NCI-H2196 (cell line): ENCODE results near the gene BOC.

Experiments used
- DNase-seq: peaks from one replicate; lab custom pipeline; 2025; ENCODE audit not compliant: unreplicated experiment; lab: John Stamatoyannopoulos, UW

BOC gene

DNA sequence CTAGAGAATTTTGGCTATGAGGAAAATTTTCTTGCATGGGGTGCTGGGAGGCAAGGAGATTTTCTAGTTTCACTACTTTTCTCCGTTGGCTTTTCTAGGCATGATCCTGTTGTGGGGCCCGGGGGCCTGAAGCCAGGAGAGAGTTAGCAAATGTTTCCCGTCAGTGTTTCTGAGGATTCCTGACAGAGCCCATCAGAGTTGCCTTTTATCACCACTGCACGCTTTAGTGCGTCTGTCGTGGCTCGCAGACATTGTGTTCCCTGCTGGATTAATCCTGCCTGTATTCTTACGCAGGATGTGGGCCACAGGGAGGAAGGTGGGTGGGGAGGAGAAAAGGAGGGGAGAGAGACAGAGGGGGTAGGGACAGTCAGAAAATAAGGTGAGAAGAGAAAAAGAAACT is 18.1 kb upstream of the BOC start:
- DNase-seq = no peak

DNA sequence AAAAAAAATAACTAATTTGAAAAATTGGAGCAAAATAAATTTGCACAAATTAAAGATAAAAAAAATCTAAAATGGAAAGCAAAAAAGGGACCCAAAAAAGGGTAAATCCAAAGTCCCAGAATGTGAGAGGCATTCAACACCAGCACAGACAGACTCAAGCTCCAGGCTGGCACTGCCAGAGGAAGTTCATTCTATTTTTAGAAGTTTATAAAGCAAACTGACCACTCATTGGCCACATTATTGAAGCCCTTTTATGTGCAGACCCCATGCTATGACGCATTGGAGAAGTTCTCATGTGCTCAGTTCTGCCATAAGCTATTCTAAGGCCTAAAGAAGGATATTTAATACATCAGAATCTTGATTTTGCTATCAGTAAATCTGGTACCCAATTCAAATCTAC is 17.6 kb upstream of the BOC start:
- DNase-seq = no peak

DNA sequence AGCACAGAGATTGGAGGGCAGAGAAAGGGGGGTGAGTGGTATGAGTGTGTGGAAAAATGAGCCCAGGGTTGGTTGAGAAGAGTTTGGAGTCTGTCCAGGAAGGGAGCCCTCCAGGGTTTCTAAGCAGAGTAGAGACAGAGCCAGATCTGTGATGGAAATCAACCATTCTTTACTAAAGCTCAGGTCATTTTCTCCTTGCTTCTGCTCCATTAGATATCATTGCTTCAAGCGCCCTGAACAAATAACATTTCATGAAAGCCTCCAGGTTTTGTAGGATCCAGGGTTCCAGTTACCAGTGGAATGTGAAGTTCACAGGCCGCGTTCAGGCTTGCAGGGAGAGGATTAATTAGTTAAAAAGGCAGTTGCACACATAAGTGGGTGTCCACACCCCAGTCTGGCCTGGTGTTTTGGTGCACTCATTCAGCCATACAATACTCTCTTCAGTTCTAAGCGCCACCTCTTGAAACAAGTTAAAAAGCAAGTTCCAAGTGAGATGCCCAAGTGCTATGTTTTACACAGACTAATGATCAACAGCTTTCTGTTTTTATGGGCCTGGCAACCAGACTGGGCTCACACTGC is 16.4 kb upstream of the BOC start:
- DNase-seq = peak; percentile 56

DNA sequence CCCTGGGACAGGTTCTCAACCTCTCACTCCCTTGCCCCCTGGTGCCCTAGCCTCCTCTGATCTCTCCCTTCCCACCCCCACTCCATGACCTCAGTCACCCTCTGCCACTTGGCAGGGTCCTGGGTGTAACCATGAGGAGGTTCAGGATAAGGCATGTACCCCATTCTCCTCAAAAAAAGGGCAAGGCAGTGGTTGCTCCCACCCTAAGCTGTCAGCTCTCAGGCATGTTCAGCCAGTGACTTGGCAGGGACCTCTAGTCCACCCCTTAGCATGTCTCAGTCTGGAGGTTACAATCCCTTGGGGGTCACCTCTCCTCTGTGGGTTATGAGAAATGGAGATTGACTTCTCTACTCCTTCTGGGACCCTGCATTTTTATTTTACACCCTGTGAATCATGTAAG is 11.0 kb upstream of the BOC start:
- DNase-seq = no peak

DNA sequence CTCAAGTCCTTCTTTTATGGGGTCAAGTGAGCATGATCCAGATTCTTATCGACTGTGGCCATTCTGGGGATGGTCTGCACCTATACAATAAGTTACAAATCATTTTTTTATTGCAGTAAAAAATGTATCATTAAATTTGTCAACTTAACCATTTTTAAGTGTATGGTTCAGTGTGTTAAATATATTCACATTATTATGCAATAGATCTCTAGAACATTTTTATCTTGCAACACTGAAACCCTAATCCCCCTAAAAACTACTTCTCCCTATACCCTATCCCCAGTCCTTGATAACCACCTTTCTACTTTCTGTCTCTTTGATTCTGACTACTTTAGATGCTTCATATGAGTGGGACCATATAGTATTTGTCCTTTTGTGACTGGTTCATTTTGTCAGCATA is 10.4 kb upstream of the BOC start:
- DNase-seq = no peak

DNA sequence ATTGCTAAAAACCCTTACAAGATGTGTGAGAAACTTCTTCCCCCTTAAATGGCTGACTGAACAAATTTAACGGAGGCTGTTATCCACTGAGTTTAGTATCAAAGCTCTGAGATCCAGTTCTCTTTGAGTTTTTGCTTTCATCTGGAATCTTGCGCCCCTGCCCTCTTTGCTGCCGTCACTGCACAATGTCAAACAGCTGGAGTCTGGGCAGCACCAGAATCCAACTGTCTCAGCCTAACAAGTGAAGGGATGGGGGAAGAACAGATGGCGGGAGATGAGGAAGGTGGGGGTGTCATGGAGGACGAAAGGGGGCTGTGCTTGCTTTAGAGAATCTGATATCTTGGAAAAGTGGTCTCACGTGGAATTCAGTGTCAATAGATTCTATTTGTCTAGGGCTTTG is 7.0 kb upstream of the BOC start:
- DNase-seq = no peak

DNA sequence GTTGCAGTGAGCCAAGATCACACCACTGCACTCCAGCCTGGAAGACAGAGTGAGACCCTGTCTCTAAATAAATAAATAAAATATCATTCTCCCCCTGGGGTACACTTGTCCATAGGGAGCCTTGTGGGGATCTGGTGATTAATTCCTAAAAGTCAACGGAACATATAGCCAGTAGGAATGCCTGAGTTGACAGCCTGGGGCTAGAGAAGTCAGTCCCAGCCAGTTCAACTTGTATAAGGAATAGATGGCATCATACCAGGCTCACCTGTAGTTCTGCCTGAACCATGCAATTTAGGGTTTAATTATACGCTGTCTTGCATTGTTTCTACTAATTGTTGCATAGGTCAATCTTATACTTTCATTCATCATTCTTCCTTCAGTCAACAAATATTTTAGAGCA is 5.9 kb upstream of the BOC start:
- no peak for DNase-seq

DNA sequence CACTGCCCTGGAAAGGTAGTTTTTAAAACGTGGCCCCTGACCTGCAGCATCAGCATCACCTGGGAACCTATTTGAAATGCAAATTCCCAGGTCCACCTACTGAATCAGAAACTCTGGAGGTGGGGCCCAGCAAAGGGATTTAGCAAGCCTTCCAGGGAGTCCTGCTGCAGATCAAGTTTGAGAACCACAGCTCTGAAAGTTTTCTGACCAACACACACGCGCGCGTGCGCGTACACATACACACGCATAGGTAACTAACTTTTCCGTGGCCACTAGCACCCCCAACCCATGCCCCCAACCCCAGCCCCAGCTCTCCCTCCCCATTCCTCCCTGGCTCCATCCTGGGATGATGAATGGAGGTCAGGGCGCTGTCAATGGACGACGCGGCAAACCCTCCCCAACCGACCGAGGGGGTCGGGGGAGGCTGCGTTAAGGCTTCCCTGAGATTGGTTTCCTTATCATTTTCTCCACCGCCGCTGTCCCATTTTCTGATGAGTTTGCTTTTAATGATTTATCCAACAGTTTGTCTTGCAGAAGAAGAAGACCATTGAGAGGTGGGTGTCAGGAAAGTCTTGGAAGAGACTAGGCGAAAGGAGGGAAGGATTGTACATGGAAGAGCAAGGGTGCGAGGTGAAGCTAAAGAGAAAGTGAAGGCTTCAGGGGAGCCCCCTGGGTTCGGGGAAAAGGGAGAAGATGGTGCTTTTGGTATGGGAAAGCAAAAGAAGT is 590 bp upstream of the BOC start:
- DNase-seq = no peak

DNA sequence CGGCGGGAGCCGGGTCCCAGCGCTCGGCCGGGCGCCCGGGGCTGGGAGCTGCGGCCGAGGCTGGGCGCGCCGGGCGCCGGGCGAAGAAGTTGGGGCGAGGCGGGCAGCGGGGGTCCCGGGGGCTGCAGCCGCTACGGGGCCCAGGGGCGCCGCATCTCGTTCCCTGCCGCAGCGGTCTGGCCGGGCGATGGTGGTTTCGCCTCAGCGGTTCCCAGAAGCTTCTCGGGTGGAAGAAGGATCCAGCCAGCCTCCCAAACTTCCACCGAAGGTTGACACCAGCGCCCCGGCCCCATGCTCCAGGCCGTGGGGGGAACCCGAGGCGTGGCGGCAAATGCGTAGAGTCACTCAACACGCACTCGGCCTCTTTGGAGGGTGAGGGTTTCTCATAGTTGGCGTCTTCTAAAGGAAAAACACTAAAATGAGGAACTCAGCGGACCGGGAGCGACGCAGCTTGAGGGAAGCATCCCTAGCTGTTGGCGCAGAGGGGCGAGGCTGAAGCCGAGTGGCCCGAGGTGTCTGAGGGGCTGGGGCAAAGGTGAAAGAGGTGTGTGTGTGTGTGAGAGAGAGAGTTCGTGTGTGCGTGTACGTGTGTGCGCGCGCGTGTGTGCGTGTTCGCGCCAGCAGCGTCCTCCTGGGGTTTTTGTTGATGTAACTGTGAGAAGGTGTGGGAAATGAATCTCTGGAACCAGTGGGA is 940 bp downstream of the BOC start:
- no peak for DNase-seq

DNA sequence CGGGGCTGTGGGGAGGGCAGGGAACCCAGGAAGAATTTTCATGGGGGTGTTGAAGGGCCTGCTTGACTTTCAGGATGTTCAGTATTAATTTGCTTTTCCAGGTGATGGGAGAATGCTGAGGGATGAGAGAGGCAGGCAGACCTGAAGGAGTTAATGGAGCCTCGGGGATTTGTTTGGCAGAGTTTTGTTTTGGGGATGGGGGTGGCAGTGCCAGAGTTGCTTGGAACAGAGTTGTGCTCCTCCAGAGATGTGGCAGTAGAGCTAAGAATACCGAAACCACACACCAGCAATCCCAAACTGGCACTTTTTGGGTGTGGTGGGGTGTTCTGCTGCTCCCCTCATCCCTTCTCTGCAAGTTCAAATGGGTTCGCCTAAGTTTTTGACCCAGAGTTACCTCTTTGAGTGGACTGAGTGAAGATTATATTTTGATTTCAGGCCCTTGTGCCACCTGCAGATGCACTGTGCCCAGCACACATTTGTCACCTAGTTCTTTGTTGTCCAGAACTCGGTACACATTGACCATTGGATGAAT is 1.6 kb downstream of the BOC start:
- DNase-seq = no peak

DNA sequence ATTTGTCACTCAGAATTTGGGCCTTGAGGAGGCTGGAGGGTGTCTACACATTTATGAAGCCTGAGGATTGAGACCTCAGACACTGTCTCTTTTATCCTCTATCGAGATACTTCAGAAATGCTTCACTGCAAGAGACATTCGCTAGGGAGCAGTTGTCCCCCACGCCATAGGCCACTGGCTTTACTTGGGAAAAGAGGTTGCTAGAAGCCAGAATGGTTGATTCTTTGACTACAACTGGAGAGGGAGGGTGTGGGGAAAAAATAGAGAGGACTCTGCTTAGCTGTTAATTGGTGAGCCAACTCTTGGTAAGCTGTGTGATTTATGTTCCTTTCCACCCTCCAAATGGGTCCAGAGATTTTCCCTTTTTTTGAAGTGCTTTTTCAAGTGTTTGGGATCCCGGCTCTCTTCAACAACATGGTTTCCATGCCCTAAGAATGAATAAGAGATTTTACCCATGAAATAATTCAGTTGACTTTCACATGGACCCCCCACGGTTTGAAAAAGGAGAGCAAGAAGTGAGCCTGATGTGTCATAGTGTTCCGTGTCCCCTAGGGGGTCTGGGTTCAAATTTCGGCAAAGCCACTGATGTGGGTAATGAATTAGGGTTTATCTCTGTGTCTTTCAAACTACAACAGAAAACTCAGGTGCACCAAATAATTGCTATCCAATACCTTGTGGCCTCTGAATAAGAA is 2.7 kb downstream of the BOC start:
- DNase-seq = no peak

DNA sequence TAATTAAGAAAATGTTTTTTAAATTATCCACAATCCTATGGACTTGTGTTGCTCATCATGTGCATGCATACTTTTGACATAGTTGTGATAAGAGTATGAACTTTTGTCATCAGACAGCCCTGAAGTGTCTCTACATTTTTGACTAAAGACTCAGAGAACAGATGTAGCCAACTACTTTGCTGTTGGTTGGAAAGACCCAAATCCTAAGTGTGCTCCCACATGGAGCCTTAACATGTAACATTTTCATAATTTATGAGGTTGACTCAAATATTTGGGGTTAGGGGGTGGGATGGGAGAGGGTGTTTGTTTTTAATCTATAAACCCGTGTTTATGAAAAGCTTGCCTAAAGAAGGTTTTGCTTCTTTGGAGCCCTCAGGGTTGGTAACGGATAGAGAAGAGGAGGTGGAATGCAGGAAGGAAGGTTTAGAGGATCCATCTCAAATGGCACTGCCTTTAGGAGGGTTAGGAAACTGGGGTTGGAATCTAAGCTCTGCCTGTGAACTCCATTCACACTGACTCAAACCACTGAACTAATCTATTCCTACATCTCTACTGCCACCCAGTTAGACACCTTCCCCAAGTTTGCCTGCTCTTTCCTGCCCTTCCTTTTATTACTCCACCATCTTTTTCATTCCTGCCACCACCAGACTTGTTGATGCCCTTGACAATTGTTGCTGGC is 3.7 kb downstream of the BOC start:
- DNase-seq = no peak

DNA sequence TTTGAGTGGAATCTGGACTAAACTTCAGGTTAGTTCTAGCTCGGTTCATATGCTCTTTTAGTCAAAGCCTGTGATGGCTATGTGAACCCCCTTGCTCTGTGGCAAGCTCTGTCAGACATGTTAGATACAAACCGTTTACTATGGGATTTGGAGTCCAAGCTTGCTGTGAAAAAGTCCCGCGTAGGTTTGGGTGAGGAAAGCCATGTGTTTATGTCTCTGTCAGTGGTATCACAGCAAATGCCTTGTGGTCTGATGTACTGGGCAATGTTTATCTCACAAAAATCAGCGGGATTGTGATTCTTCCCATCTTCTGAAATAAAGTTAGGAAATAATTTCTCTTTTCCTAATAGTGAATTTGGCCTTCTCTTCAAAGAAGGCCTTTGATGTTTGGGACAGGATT is 5.0 kb downstream of the BOC start:
- no peak for DNase-seq

DNA sequence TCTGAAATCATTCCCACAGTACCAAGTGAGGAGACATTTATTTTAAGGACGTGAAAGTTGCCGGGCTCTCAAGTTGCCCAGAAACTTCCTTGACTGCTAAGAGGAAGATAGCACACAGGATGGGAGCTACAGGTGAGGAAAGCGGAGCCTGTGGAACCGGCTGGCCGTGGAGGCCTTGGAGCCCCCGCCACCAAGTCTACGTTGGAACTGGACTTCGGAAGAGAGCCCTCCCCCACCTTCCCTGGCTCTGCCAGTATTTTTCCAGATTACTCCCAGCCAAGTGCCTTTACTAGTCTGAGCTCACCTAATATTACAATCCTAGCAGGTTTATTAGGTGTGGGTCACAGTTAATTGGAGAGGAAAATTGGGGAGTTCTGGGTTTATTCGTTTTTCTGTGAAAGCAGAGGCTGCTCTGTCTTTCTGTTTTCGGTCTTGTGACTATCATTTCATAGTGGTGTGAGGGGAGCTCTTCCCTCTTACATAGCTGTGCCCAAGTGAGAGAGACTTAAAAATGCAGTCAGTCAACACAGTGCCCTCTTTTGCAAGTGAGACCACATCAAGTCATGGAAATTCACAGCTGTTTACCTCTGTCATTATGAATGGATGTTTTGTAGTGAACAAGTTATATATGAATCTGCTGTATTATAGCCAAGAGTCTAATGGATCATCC is 6.8 kb downstream of the BOC start:
- no peak for DNase-seq

DNA sequence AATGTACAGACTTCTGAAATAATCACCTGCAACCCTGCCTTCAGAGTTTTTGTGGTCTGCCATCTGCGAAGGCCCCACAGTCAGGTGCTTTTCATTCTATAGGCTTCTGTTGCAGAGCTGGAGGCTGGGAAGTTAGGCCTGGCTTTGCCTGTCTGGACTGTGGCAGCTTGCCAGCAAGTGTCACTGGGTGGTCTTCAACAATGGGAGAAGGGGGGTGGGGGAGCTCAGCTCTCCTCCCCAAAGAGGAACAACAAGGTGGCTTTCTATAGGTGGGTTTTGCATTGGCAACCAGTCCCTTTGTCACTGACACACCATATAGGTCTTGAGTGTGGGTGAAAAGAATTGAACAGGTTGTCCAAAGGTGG is 7.3 kb downstream of the BOC start:
- no peak for DNase-seq

DNA sequence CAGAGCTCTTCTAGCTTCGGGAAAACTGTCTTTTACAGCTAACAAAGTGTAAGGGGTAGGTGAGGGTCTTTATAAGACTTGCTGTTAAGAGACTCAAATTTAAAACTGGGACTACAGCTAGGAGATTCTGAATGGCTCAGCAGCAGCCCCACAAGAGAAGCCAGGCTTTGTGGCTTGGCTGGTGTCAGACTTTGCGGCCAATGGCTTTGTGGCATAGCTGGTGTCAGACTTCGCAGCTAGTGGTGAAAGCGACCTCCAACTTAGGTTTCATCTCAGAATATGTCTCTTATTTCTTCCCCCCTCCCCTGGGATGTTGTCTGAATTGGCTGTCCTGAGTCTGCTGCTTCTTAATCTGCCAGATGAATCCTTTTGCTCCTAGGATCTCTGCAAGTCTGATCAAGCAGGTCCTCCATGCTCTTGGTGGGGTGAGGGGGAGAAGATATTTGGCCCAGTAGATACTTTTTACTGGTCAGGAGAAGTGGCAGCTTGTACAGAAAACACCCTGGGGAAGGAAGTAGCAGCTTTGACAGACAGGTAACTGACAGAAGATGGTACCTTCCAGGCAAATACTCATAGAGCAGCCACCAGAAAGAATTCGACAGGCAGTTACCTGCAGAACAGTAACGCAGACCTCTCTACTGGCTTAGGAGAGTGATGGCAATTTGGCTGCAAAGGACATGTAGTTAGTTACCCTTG is 8.4 kb downstream of the BOC start:
- DNase-seq = no peak

DNA sequence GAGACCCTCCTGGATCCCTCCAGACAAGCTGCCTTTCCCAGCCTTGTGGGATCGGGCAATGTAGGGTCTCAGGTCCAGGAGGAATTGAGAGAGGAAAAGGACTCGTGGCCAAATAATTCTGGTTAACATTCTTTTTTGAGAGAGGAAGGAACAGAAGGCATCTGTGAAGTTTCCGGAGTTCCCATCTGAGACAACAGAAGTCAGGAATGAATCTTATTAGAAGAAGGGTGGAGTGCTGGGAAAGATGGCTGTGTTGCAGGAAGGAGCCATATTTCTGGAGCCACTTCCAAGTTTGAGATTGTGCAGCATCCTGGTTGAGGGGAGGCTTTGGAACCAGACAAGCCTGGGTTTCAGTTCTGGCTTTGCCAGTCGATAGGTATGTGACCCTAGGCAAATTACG is 9.4 kb downstream of the BOC start:
- no peak for DNase-seq

DNA sequence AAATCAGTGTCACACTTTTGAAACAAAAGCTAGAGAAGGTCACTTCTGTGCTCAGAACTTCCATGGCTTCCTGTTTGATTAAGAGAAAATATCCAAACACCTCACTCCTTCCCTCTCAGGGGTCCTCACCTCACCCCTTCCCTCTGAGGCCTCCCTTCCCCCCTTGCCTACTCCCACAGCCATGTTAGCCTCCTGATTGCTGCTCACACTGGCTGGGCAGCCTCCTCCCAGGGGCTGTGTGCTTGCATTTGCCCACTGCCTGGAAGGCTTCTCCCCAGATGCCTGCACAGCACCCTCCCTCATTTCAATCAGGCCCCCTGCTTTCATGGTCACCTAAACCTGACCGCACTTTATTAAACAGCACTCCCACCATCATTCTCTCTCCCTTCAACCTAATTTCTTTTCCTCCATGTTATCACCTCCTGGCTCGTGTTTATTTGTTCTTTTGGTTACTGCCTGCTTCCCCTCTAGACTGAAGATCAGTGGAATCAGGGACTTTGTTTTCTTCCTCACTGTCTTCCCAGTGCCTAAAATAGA is 10.4 kb downstream of the BOC start:
- DNase-seq = no peak

DNA sequence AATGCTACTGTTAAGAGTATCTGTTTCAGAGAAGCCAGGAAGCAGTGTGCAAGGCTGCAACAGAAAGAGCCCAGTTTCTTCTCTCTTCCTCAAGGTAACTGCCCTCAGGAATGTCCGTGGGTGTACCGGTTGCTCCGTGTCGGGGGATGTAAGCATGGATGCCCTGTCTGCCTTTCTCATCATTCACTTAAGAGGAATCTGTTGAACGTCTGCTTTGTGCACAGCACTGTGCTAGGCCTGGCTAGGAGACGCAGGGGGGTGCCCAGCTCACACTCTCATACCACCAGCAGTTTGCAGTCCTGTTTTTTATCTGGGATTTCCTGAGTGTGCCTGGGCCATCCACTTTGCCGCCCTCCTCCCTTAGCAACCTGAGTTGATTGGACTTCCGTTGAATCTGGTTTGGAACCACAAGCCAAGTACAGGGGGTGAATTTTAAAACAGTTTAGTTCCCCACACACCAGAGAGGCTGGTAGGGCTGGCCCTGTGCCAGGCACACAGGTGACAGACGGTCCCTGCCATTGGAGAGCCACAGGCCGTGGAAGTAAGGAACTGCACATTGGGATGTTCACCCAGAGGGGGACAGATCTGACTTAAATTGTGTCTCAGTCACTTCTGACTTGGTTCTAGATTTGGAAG is 11.2 kb downstream of the BOC start:
- no peak for DNase-seq
